Stimulated activated CD4-positive, alpha-beta T cell treated with anti-CD3 and anti-CD28 coated beads, Interleukin-12 subunit alpha, Interleukin-12 subunit beta, amount 100 ng/mL, for 24 hours (primary cell): ENCODE data around the gene AKR1C4.
"Not testable (repeated sequence)": the region's sequence is repeated elsewhere in the genome, so short reads cannot be mapped to it uniquely, and the experiment has no call there.

Experiments
- DNase-seq, 2 experiments: peaks; one replicate each; pipeline ENCODE4 v3.0.0-alpha.2; 2020; ENCODE audit warnings: low read depth in 2 of 2

The AKR1C4 gene

GRCh38 chr10:5206799-5207198 lies 10.2 kb downstream of the AKR1C4 start:
- DNase-seq: no peak

GRCh38 chr10:5209776-5210175 lies 13.1 kb downstream of the AKR1C4 start:
- not testable (repeated sequence) for DNase-seq

GRCh38 chr10:5210261-5210660 lies 13.6 kb downstream of the AKR1C4 start:
- DNase-seq: not testable (repeated sequence)

- no peak for DNase-seq
Observed at GRCh38 chr10:5211696-5212536, 15.3 kb downstream of the AKR1C4 start.

DNA sequence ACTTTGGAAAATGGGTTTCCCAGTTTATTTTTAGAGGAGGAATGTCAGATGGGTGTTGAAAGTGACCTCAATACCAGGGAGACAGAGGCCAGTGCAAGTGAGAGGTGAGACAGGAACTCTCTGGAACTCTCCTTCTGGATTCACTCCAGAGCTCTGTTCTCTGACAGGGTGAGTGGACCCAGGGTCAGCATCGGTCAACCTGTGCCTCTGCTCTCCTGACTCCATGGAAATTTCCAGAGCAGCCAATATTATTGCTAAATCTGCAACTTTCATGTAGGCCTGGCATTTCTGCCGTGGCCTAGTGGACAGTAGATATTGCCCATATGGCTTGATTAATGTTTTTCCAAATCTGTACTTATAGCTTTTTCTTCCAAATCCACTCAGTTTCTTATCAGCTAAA lies 20.2 kb downstream of the AKR1C4 start:
- no peak for DNase-seq

- DNase-seq: no peak
Observed at GRCh38 chr10:5219262-5219661, 22.6 kb downstream of the AKR1C4 start.

- not testable (repeated sequence) for DNase-seq
Observed at GRCh38 chr10:5222942-5223341, 26.3 kb downstream of the AKR1C4 start.

DNA sequence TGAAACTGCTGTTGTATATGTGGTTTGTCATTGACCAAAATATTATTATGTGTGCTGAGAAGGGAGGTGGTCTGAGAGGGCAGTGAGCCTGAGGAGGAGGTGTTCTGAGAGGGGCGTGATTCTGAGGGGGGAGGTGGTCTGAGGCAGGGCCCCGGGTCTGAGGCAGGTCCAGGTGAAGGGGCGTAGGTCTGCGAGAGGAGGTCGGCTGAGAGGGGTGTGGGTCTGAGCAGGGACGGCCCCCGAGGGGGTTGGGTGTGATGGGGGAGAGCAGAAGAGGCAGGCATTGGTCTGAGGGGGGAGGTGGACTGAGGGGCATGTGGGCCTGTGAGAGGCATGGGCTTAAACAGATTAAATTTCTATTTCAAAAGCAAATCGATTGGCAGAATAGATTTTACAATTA lies 32.4 kb downstream of the AKR1C4 start:
- DNase-seq: no peak

DNA sequence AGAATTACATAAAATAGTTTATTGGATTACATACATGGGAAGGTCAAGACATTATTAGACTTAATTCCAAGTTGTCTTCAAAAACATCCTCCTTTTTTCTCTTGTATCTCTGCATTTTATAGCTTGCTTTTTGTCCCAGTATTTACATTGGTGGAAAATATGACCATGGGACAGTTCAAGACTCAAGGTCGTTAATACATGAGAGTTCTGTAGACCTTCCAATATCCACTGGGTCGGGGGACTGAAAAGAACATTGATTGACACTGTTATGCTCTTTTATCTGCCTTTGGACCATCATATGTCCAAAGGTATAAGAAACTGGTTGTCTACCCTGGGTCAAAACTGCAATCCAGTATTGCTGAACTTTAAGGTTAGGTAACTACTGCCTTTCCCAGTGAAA lies 36.7 kb downstream of the AKR1C4 start:
- DNase-seq: no peak

- DNase-seq: no peak
Observed at GRCh38 chr10:5234106-5234860, 37.6 kb downstream of the AKR1C4 start.

GRCh38 chr10:5237541-5237940 lies 40.9 kb downstream of the AKR1C4 start:
- DNase-seq: not testable (repeated sequence)

GRCh38 chr10:5242585-5242984 lies 45.9 kb downstream of the AKR1C4 start:
- no peak for DNase-seq

- DNase-seq: no peak
Observed at GRCh38 chr10:5243521-5243987, 46.9 kb downstream of the AKR1C4 start.

DNA sequence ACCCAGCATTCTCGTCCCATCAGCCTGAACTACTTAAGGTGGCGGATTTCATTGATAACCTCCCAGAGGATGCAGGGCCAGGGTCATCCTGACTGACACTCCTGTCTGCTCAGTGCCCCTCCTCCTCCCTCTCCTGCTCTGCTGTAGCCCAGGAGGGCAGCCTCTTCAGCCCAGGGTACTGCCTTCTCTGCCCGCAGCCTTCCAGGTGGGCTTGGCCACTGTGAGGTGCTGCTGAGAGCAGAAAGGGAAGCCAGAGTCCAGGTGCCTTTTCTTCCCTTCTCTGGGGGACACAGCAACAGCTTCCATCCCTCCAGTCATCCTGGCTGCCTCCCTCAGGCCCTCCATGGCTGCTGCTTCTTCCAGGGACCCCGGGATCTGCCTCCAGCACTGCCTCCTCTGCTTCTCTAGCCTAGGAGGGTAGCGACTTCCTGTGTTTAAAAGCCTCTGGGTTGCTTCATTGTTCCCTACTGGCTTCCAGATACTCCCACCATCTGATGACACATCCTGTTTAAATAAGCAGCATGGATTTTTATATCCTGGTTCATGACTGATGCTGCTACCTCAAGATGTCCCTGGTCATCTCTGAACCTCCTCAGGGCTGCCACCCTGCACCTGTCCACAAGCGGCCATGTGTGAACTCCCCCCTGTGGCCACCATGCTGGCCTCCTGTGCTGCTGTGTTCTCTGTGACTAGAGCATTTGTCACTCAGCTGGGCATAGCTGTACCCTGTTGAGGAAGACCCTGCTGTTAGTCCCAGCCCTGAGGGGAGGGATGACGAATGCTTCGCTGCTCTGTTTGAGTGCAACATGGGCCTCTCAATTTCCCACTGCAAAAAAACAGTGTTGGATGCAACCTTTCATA lies 55.8 kb downstream of the AKR1C4 start:
- DNase-seq: no peak

DNA sequence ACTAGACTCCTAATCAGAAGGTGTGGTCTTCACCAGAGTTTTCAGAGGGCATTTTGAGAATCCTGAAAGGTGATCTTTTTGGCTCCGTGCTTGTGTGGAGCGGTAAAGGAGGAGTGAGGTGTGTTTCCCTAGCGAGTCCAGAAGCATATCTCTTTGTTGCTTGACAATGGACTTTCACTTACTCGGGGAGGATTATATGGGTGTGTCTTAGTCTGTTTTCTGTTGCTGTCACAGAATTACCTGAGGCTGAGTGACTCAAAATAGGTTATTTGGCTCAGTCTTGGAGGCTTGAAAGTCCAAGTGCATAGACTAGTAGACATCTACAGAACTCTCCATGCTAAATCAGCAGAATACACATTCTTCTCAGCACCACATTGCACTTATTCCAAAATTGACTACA lies 57.9 kb downstream of the AKR1C4 start:
- DNase-seq: no peak

DNA sequence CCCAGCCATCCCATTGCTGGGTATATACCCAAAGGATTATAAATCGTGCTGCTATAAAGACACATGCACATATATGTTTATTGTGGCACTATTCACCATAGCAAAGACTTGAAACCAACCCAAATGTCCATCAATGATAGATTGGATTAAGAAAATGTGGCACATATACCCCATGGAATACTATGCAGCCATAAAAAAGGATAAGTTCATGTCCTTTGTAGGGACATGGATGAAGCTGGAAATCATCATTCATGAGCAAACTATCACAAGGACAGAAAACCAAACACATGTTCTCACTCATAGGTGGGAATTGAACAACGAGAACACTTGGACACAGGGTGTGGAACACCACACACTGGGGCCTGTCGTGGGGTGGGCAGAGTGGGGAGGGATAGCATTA lies 61.1 kb downstream of the AKR1C4 start:
- DNase-seq: not testable (repeated sequence)

DNA sequence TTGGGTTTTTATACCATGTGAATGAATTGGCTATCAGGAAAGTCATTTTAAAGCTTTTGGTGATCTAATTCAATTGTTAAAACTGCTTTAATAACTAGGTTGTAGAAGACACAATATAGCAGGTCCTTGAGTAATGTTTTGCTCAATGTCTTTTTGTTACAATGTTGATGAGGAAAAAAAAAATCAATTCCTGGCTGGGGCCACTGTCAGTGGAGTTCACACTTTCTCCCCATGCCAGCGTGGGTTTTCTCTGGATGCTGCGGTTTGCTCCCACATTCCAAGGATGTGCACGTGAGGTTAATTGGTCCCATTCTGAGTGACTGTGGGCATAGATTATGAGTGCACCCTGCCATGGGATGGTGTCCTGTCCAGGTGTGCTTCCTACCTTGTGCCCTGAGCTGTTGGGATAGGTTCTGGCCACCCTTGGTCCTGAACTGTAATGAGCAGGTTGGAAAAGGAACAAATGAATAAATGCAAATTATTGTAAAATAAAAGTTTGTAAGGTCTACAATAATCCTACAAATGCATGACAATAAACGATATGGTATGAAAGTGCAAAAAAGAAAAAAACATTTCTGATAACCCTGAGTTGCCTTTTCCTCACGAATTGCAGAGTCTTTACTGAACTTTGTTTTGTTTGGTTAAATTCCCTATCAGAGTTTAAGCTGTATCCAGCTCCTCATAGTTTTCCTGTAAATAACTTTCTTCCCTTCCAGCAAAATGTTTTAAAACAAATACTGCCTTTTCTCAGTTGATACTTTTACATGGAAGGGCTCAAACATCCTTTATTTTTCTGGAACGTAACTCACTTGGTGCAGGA lies 62.7 kb downstream of the AKR1C4 start:
- DNase-seq: no peak

DNA sequence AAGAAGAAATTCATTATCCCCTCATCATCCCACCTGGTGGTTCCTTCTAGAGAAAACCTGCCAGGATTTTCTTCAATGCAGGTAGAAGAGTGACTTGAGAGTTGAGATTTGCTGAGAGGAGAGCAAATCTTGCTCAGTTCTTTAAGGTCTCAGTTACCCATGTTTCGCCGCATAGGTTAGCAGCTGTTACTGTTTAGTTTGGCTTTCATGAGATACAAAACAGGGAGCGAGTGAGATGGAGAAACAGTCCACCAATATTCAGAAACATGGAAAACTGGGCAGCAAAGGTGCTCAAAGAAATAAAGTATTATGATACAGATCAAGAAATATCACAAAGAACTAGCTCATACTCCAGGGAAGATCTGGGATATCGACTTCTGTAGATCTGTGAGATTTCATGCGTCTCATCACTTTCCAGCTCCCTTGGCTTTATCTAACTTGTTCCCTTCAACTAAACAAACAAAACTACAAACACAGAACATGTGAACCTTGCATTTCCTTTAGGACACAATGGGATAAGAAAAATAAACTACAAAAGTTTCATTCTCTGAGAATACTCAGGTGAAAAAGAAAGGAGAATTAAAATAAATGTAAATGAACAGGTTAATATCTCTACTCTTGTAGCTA lies 63.4 kb downstream of the AKR1C4 start:
- DNase-seq: no peak

DNA sequence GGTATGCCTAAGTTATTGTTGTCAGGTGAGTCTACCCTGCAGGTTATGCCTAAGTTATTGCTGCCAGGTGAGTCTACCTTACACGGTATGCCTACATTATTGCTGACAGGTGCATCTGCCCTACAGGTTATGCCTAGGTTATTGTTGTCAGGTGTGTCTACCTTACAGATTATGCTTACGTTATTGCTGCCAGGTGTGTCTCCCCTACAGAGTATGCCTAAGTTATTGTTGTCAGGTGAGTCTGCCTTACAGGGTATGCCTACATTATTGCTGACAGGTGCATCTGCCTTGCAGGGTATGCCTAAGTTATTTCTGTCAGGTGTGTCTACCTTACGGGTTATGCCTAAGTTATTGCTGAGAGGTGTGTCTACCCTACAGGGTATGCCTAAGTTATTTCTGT lies 64.2 kb downstream of the AKR1C4 start:
- DNase-seq: no peak

- no peak for DNase-seq
Observed at GRCh38 chr10:5265139-5265538, 68.5 kb downstream of the AKR1C4 start.

DNA sequence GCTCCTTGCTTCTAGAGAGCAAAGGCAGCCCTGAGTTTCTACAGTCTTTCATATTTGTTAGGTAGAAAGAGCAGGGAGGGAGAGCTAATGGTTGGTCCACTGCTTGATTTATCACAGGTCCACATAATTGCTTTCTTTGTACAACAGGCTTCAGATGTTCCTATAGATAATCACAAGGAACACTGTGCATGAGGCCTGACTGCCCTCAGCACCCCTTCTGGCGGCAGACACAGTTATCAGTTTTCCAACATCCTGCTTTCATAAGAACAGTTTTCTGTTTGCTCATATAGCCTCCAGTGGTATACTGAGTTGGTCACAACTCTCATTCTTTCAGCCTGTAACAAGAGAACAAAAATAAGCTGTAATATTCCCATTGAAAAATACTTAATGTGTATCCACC lies 69.7 kb downstream of the AKR1C4 start:
- no peak for DNase-seq
